DMS53 treated with DMSO at 0.1 percent for 48 hours (cell line): ENCODE data around the gene EDC3.

Source experiments
- DNase-seq: peaks from one replicate; lab custom pipeline; 2025; ENCODE audit not compliant: unreplicated experiment; lab: John Stamatoyannopoulos, UW

Gene EDC3

GRCh38 chr15:74585191-74585590 lies 110.6 kb downstream of the EDC3 start:
- no peak for DNase-seq

- no peak for DNase-seq
Measured at GRCh38 chr15:74584779-74585178, 111.0 kb downstream of the EDC3 start.

DNA sequence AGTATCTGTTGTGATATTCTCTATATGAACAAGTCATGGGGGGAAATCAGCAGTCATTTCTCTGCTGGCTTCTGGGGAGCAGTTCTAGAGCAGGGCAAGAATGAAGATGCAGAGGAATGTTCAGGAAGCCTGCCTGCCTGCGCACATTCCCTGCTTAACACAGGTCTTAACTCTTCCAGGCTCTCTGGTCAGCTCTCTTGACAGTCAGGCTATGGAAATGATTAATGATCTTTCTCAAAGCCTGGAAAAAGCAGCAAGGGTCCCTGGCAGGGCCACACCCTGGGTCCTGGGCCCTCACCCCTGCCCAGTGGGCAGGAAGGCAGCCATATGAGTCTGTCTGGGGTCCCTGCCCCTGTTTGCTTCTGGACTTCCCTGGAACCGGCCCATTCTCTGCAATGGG lies 111.6 kb downstream of the EDC3 start:
- DNase-seq, result no peak
